Stomach (tissue), 4 donors: Measurements from ENCODE around the gene RNU11.

ENCODE experiments used
- CTCF ChIP-seq, 7 experiments: fragments of 450-650 bp in 4 of 7; fragments of 200-600 bp in 3 of 7; sonication (generic) in 3 of 7; IDR thresholded peaks; one replicate each; pipeline ENCODE4 v1.5.1; 2016 to 2019; ENCODE audit warnings: antibody characterized with exemption in 7 of 7, control low read depth in 2 of 7, mild to moderate bottlenecking in 1 of 7
- EP300 ChIP-seq: sonication (generic); formaldehyde crosslinking; IDR thresholded peaks from one replicate; pipeline ENCODE4 v1.6.1; 2017; ENCODE audit warnings: antibody characterized with exemption
- POLR2A ChIP-seq, 4 donors: fragments of 450-650 bp; IDR thresholded peaks; one replicate each; pipeline ENCODE4 v1.6.1; 2016; ENCODE audit warnings: antibody characterized with exemption in 4 of 4, control low read depth in 2 of 4, mild to moderate bottlenecking in 1 of 4, moderate library complexity in 1 of 4

DNA sequence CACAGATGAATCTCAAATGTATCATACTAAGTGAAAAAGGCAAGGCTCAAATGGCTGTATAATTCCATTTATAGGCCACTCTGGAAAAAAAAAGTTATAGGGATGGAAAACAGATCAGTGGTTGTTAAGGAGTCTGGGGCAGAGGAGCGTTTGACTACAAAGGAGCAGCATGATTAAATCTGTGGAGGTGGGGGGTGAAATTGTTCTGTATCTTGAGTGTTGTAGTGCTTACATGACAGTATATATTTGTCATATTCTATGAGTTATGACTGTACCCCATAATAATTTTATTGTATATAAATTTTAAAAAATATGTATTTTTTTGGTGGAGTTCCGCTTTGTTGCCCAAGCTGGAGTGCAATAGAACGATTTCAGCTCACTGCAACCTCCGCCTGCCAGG lies 15.8 kb upstream of the RNU11 start:
- no peak for TF ChIP-seq EP300
- no peak for TF ChIP-seq CTCF (IDR thresholded peaks at IDR 0.05)
- no peak for TF ChIP-seq POLR2A (IDR thresholded peaks at IDR 0.05)
